Measurements from ENCODE around the gene PODXL2. TPM values are rescaled to one million over a fixed set of nuclear protein-coding genes. Genes with fewer than 3 reads are reported as not detected.
"Not testable (repeated sequence)": the region's sequence is repeated elsewhere in the genome, so short reads cannot be mapped to it uniquely, and the experiment has no call there.

PODXL2 gene
- total RNA-seq, 1 donor from 2014 or later: 1.4 TPM

DNA sequence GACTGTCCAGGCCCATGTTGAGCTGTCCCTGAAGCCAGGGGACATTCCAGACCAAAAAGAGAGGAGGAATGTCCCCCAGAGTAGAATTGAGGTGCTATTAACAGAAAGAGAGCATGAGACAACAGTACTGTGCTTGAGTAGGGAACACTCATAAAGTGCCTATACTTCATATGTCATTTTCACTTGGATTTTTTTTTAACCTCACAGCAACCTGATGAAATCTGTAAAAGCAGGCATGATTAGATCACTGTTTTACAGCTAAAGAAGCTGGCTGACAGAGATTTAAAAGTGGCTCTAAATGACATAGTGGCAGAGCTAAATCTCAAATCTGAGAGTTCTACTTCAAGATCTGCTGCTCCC lies 18.8 kb downstream of the PODXL2 start:
- intact Hi-C loops (cut with DNase I): no loop called here
- no peak for DNase-seq (ENCODE audit: missing footprints)
- no peak for ATAC-seq

DNA sequence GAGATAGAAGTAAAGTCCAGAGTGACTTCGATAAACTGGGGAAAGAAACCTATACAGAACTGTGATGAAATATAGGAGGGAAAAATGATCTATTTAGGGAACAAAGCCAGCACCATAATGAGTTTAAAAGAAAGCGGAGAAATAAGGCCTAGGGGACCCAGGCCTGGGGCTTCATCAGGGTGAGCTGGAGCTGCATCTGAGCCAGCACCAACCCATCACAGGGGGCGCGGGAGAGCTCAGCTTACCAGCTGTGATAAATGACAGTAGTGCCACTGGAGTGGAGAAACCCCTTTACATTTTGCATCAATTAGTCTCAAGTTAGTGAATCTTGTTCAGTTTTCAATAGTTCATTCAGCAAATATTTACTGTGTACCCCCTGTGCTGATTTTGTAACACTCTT lies 21.3 kb downstream of the PODXL2 start:
- no peak for DNase-seq (ENCODE audit: missing footprints)
- intact Hi-C loops (cut with DNase I): loop anchor here (5.0 kb wide), 1 partner anchor 322 kb away; no protein-coding TSS in a partner anchor
- no peak for ATAC-seq

DNA sequence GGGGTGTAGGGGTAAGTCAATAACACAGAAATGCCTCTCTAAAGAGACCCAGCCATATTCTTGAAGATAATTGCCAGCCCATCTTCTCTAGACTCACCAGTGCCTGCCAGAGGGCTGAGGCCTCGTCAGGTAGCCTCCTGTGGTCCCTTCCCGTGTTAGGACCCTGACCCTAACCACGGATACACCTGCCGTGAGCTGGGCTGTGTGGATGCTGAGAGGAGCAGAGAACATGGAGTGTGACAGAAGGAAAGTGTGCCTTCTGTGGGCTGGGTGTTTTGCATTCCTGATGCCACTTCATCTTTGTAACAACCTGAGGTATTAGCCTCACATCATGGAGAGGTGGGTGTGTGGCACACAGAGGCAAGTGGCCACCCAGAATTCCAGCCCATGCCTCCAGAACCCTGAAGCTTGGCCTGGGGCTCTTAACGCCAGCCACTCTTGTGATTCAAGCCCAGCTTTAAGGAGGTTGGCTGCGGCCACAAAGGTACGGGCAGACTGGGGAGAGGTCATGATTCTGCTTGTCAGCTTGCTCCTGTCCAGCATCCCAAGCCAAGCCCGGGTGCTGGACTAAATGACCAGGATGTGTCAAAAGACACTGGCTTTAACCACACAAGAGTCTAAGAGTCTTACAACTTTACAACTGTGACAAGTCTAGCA lies 22.7 kb downstream of the PODXL2 start:
- ATAC-seq: no peak
- intact Hi-C loops (cut with DNase I): loop anchor here (2.0 to 5.0 kb wide), 2 partner anchors 181 to 321 kb away; no protein-coding TSS in a partner anchor
- no peak for DNase-seq (ENCODE audit: missing footprints)

DNA sequence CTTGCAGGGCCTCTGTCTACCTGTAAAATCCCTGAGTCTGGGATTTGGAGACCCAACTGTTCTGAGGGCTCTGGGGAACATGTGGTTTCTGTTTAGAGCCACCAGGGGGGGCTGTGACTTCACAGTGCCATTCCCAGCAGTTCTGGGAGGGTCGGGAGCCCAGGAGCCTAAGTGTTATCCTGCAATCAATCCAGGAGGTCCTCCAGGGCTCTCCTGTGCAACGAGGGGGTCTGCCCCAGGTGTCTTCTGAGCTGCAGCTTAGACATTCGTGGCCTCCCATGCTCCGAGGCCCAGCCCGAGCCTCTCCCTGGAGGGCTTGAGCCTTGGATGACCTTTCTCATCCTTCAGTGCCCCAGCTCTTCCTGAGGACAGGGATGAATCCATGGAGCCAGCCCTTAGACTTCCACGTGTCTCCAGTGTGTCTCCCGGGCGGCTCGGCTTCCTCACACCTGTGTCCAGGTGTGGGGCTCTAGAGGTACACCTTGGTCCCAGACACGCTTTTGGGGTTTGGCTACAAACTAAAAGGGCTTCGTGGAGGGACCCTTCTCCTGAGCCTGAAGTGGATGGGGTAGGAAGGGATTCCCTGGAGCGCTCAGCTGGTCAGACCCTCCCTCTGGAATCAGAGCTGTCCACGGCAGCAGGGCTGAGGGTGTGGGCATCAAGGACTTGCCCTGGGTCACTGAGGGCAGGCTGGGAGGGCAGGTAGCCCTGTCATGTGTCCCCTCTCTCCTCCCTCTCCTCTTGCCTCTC lies 23.4 kb downstream of the PODXL2 start:
- intact Hi-C loops (cut with DNase I): loop anchor here (2.0 to 5.0 kb wide), 2 partner anchors 180 to 320 kb away; no protein-coding TSS in a partner anchor
- no peak for DNase-seq (ENCODE audit: missing footprints)
- ATAC-seq: peak; percentile 86

DNA sequence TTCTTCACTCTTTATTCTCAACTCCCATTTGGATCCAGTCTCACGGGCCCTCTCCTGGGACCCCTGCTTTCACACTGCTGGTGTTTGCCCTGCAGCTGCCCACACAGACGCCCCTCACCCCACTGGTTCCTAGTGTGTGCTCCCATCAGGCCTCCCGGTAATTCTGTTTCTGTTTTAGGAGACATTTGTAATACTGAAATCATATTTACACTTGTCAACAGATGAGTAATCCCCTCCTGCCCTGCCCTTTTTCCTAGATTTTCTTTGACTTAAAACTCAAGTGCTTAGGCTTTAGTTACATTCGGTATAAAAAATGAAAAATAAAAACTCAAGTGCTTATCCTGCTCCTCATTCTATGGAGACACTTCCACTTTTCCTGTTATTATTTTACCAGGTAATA lies 25.4 kb downstream of the PODXL2 start:
- DNase-seq (ENCODE audit: missing footprints) (no peak), ATAC-seq (no peak)
- intact Hi-C loops (cut with DNase I): loop anchor here (5.0 kb wide), 1 partner anchor 318 kb away; no protein-coding TSS in a partner anchor

DNA sequence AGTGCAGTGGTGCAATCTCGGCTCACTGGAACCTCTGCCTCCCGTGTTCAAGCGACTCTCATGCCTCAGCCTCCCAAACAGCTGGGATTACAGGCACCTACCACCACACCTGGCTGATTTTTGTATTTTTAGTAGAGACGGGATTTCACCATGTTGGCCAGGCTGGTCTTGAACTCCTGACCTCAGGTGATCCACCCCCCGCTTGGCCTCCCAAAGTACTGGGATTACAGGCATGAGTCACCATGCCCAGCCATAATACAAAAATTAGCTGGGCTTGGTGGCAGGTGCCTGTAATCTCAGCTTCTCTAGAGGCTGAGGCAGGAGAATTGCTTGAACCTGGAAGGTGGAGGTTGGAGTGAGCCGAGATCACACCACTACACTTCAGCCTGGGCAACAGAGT lies 26.0 kb downstream of the PODXL2 start:
- ATAC-seq; DNase-seq (ENCODE audit: missing footprints): not testable (repeated sequence)
- intact Hi-C loops (cut with DNase I): loop anchor here (5.0 kb wide), 1 partner anchor 317 kb away; no protein-coding TSS in a partner anchor

DNA sequence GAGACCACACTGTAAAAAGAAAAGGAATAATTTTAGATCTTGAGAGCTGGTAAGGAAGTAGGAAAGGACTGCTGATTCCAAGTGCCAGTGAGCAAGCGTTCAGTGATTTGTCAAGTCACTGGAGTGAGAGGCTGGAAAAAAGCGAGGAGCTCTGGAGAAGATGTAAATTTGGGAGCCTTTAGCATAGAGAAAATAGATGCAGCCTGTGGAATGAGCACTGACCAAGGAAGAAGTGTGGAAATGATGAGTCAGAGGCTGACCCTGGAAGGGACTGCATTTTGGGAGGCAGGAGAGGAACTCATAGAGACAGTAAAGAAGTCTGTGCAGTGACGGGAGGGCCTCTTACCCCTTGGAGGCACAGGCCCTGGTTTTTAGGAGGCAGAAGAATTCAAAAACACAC lies 26.7 kb downstream of the PODXL2 start:
- intact Hi-C loops (cut with DNase I): no loop called here
- ATAC-seq: no peak

DNA sequence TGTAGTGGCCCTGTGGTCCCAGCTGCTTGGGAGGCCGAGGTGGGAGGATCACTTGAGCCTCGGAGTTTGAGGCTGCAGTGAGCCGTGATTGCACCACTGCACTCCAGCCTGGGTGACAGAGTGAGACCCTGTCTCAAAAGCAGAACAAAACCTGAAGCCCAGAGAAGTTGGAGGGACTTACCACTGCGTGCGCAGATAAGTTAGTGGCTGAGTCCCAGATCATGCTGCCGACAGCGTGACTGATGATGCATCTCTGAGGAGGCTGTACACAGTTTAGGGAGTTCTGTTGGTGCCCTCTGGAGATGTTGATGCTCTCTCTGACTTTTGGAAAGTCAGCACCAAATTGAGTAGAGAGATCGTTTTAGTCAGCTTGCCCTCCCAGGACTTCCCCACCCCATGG lies 27.9 kb downstream of the PODXL2 start:
- ATAC-seq: no peak
- intact Hi-C loops (cut with DNase I): no loop called here
- DNase-seq (ENCODE audit: missing footprints): no peak

More for the DNA sequence above, 26.7 kb downstream of the PODXL2 start:
- DNase-seq (ENCODE audit: missing footprints): no peak

DNA sequence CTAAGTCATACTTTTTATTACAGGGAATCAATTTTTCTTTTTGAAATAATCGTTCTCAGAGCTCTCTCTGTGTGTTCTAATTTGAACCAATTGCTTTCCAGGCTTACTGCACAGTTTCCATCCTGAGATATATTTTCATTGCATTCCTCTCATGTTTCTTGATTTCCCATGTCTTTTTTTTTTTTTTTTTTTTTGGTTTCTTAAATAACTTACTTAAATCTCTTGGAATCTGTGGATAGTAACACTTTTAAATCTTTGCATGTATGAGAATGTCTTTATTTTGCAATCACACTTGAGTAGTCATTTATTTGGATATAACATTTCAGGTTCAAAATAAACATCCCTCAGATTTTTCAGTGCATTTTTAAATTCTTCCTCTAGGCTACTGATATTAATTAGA lies 29.2 kb downstream of the PODXL2 start:
- intact Hi-C loops (cut with DNase I): no loop called here
- no peak for ATAC-seq
- DNase-seq (ENCODE audit: missing footprints): no peak

DNA sequence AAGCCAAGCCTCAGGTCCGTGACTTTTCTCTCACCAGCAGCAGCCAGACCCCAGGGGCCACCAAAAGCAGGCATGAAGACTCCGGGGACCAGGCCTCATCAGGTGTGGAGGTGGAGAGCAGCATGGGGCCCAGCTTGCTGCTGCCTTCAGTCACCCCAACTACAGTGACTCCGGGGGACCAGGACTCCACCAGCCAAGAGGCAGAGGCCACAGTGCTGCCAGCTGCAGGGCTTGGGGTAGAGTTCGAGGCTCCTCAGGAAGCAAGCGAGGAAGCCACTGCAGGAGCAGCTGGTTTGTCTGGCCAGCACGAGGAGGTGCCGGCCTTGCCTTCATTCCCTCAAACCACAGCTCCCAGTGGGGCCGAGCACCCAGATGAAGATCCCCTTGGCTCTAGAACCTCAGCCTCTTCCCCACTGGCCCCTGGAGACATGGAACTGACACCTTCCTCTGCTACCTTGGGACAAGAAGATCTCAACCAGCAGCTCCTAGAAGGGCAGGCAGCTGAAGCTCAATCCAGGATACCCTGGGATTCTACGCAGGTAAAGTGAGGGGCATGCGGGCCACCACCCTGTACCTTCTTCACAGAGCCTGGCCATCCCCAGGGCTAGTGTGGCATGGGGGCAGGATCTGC lies 31.8 kb downstream of the PODXL2 start:
- no peak for ATAC-seq
- no peak for DNase-seq (ENCODE audit: missing footprints)
- intact Hi-C loops (cut with DNase I): no loop called here

DNA sequence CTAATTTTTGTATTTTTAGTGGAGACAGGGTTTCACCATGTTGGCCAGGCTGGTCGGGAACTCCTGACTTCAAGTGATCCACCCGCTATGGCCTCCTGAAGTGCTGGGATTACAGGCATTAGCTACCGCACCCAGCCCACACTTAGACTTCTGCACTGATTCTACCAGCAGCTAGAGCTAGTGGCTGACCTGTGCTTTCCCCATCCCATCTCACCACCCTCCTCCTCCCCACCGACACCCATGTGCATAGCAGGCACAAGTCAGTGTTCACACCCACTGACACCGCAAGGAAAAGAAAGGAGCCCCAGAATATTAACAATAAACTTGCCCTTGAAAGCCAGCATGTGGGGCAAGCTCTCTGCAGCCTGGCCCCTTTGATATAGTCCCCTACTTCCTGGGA lies 32.6 kb downstream of the PODXL2 start:
- intact Hi-C loops (cut with DNase I): no loop called here

DNA sequence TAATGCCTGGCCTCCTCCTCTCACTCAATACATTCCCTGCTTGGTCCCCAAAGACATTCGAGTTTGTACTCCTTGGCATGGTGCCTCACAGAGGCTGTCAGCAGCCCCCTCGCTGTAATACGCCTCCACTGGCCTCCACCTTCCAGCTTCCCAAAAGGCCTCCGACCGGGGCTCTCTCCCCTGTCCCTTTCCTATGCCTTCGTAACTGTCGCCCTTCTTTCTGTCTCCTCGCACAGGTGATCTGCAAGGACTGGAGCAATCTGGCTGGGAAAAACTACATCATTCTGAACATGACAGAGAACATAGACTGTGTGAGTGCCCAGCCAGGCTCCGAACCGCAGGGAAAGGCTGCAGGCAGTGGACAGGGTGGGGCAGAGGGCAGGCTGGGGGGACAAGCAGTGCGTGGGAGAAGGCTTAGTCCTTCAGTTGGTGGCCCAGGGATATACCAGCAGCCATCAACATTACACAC lies 33.0 kb downstream of the PODXL2 start:
- no peak for DNase-seq (ENCODE audit: missing footprints)
- ATAC-seq: no peak
- intact Hi-C loops (cut with DNase I): no loop called here

More for the DNA sequence above, 32.6 kb downstream of the PODXL2 start:
- DNase-seq (ENCODE audit: missing footprints) (no peak), ATAC-seq (no peak)

DNA sequence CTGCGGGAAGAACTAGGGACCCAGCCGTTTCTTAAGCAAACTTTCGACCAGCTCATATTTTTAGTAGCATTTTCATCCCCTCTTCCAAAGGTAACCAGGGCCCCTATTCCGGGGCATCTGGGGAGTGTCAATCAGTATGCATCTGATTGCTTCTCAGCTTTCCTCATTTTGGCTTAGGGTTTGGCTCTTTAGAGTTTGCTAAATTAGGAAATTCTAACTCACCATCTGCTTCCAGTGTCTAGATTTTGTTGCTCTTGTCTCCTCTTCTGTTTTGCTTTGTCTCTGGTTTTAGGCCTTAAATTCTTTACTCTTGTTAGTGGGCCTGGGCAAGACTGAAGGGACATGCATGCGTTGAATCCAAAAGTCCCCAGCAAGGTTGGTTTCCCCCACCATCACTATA lies 34.2 kb downstream of the PODXL2 start:
- ATAC-seq (no peak), DNase-seq (ENCODE audit: missing footprints) (no peak)
- intact Hi-C loops (cut with DNase I): no loop called here

DNA sequence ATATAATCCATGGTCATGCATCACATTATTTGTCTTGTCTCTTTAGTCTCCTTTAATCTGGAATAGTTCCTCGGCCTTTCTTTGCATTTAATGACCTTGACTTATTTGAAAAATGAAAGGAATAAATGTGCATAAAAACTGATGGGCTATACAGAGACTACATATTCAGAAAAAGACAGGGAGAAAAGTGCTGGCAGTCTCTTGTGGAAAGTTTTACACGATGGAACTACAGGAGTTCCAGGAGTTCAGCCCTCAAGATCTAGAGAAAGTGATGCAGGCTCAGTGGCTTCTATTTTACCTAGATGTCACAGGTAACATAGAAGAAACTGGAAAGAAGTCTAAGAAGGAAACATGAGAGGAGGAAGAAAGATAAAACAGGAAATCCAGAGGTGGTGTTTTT lies 36.2 kb downstream of the PODXL2 start:
- no peak for DNase-seq (ENCODE audit: missing footprints)
- intact Hi-C loops (cut with DNase I): no loop called here
- no peak for ATAC-seq

DNA sequence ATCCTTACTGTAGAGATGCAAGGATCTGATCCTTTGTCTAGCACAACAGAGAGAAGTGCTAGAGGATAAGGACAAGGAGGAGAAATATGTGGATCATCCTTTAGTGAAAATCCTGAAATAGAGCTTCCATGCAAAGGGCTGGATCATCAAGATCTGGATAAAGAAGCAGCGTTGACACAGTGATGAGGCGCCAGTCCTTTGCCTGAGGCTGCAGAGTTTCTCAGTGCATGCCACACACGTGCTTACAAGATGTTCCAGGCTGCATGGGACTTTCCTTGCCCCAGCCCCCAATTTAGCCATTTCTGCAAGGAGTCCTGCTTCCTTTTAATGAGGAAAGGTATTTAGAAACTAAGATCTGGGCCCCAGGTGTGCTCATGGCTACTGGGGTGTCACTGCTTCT lies 36.6 kb downstream of the PODXL2 start:
- intact Hi-C loops (cut with DNase I): no loop called here
- DNase-seq (ENCODE audit: missing footprints): no peak

DNA sequence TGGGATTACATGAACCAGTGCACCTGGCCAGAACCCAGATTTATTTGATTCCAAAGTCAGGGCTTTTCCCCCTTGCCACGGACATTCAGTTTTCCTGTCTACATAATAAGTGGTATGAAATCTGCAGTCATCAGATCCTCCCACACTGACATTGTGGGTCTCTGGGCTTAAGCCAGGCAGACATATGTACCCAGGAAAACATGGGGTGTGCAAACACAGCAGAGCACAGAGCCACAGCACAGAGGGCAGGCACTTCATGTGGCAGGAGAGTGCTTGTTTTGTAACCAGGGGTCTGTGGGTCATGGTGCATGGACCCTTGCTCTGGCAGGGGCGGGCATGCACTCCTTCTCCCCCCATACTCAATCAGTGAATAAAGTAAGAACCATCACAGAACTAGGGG lies 37.7 kb downstream of the PODXL2 start:
- intact Hi-C loops (cut with DNase I): no loop called here
- ATAC-seq (no peak), DNase-seq (ENCODE audit: missing footprints) (no peak)

More for the DNA sequence above, 36.6 kb downstream of the PODXL2 start:
- ATAC-seq: no peak

DNA sequence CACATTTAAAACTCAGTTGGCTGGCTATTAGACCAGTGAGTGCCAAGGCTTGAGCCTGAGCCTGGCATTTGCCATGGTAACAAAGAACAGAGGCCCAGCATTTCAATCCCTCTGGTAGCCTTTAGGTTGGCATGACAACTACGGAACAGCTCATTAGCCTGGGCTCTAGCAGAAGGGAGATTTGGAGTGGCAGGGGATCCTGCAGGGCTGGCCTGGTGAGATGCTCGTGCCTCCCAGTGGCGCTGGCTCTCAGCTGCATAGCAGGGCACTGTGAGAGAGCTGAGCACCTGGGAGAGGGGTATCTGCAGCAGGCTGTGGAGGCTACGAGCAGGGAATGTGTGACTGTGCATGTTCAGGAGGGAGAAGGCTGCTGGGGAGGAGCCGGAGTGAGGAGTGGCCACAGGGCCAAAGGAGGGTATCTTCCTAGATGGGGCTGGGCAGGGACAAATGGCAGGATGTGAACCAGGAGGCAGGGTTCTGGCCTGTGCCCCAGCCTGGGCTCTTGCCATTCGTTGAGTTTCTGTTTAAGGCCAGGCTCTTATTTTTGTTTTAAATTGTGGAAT lies 38.2 kb downstream of the PODXL2 start:
- ATAC-seq: no peak
- DNase-seq (ENCODE audit: missing footprints): no peak
- intact Hi-C loops (cut with DNase I): no loop called here

DNA sequence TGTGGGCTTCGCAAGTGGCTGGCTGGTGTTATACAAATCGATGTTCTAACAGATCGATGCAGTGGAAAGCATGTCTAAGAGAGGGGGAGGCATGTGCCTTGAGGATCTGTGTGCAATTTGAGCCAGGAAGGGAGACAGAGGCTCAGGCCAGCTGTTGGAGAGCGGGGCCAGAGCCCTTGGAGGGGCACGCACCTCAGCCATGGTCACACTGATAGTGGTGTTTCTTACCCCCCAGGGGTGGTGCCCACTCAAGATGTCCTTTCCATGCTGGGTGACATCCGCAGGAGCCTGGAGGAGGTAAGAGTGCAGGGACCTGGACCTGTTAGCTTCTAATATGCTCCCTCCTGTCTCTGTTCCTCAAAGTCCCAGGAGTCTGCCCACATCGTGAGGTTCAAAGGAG lies 39.9 kb downstream of the PODXL2 start:
- no peak for DNase-seq (ENCODE audit: missing footprints)
- ATAC-seq: no peak
- intact Hi-C loops (cut with DNase I): no loop called here

DNA sequence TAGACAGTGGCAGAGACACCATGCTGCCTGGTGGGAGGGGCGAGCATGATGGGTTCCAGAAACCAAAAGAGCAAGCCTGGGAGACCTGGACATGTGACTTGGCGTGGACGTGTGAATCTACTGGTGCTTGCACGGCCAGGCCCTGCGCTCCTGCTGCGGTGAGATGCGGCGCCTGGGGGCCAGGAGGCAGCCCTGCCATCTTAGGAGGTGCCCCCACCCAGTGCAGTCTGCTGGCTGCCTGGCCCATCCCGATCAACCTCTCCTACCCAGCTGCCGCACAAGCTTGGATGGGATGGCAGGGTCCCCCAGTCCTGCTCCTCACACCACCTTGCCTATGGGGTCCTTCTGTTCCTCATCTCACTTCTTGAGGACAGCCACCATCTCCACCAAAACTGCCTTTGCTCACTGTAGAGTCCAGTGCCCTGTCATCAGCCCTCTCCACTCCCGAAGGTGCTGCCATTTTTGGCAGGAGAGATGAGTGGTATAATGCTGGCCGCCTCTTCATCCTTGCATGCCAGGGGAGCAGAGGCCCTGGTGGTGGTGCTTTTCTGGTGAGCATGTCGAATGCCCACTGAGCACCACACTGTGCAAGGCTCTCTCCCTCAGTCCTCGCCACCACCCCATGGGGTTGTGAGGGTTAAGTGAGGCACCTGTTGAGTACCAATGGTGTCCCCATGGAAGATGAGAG lies 40.7 kb downstream of the PODXL2 start:
- intact Hi-C loops (cut with DNase I): loop anchor here (5.0 kb wide), 2 partner anchors 77 to 153 kb away; partner anchors contain the start of genes MGLL and TPRA1
- no peak for ATAC-seq
- no peak for DNase-seq (ENCODE audit: missing footprints)

Measured in Right ventricle myocardium inferior (tissue), 1 donor.